WERI-Rb-1 (cell line): ENCODE data around the gene RABL2B.

Source experiments
- DNase-seq: peaks from one replicate; pipeline ENCODE4 v3.0.0-alpha.2; 2020
- H3K27ac ChIP-seq: fragments of 250-450 bp; sonication (Bioruptor Pico); 2 replicates; pipeline ENCODE4 v1.5.1; 2020; ENCODE audit warnings: mild to moderate bottlenecking, moderate library complexity
- H3K27me3 ChIP-seq: fragments of 250-450 bp; sonication (Bioruptor Pico); 2 replicates; pipeline ENCODE4 v1.5.1; 2021; ENCODE audit warnings: mild to moderate bottlenecking, low read depth, moderate library complexity; ENCODE audit not compliant: insufficient read depth, severe bottlenecking
- H3K36me3 ChIP-seq: fragments of 250-450 bp; sonication (Bioruptor Pico); 2 replicates; pipeline ENCODE4 v1.5.1; 2020; ENCODE audit warnings: mild to moderate bottlenecking, moderate library complexity
- H3K4me3 ChIP-seq: 2 replicates; pipeline ENCODE4 v1.5.1; 2011; ENCODE audit warnings: low read depth, mild to moderate bottlenecking, control low read depth, low read length
- H3K9me3 ChIP-seq: fragments of 250-450 bp; sonication (Bioruptor Pico); 2 replicates; pipeline ENCODE4 v1.5.1; 2021; ENCODE audit warnings: mild to moderate bottlenecking, moderate library complexity; ENCODE audit not compliant: severe bottlenecking
- TF ChIP-seq, protein P1 (sequence below): IDR thresholded peaks from 2 replicates; pipeline ENCODE4 v1.5.1; 2011; ENCODE audit warnings: low read depth, mild to moderate bottlenecking, control low read depth, inconsistent platforms, low read length

The RABL2B gene

DNA sequence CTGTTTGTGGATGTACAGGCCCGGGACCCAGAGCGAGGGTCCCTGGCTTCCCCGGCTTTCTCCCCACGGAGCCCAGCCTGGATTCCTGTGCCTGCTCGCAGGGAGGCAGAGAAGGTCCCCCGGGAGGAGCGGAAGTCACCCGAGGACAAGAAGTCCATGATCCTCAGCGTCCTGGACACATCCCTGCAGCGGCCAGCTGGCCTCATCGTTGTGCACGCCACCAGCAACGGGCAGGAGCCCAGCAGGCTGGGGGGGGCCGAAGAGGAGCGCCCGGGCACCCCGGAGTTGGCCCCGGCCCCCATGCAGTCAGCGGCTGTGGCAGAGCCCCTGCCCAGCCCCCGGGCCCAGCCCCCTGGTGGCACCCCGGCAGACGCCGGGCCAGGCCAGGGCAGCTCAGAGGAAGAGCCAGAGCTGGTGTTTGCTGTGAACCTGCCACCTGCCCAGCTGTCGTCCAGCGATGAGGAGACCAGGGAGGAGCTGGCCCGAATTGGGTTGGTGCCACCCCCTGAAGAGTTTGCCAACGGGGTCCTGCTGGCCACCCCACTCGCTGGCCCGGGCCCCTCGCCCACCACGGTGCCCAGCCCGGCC is 62.1 kb downstream of the RABL2B start:
- Histone ChIP-seq H3K27me3 (no peaks in the 10 kb centered on the region), H3K36me3 (peaks cover 5% of the 10 kb centered on the region), H3K27ac (no peak overlapping the region), H3K4me3 (no peak overlapping the region), H3K9me3 (no peaks in the 10 kb centered on the region)
- no peak for DNase-seq
- TF ChIP-seq, protein P1, sequence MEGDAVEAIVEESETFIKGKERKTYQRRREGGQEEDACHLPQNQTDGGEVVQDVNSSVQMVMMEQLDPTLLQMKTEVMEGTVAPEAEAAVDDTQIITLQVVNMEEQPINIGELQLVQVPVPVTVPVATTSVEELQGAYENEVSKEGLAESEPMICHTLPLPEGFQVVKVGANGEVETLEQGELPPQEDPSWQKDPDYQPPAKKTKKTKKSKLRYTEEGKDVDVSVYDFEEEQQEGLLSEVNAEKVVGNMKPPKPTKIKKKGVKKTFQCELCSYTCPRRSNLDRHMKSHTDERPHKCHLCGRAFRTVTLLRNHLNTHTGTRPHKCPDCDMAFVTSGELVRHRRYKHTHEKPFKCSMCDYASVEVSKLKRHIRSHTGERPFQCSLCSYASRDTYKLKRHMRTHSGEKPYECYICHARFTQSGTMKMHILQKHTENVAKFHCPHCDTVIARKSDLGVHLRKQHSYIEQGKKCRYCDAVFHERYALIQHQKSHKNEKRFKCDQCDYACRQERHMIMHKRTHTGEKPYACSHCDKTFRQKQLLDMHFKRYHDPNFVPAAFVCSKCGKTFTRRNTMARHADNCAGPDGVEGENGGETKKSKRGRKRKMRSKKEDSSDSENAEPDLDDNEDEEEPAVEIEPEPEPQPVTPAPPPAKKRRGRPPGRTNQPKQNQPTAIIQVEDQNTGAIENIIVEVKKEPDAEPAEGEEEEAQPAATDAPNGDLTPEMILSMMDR, result no peak

DNA sequence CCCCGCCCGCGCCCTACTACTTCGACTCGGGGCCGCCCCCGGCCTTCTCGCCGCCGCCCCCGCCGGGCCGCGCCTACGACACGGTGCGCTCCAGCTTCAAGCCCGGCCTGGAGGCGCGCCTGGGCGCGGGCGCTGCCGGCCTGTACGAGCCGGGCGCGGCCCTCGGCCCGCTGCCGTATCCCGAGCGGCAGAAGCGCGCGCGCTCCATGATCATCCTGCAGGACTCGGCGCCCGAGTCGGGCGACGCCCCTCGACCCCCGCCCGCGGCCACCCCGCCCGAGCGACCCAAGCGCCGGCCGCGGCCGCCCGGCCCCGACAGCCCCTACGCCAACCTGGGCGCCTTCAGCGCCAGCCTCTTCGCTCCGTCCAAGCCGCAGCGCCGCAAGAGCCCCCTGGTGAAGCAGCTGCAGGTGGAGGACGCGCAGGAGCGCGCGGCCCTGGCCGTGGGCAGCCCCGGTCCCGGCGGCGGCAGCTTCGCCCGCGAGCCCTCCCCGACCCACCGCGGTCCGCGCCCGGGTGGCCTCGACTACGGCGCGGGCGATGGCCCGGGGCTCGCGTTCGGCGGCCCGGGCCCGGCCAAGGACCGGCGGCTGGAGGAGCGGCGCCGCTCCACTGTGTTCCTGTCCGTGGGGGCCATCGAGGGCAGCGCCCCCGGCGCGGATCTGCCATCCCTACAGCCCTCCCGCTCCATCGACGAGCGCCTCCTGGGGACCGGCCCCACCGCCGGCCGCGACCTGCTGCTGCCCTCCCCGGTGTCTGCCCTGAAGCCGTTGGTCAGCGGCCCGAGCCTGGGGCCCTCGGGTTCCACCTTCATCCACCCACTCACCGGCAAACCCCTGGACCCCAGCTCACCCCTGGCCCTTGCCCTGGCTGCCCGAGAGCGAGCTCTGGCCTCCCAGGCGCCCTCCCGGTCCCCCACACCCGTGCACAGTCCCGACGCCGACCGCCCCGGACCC is 62.9 kb downstream of the RABL2B start:
- no peak overlapping the region for H3K4me3 ChIP-seq
- DNase-seq, result no peak

DNA sequence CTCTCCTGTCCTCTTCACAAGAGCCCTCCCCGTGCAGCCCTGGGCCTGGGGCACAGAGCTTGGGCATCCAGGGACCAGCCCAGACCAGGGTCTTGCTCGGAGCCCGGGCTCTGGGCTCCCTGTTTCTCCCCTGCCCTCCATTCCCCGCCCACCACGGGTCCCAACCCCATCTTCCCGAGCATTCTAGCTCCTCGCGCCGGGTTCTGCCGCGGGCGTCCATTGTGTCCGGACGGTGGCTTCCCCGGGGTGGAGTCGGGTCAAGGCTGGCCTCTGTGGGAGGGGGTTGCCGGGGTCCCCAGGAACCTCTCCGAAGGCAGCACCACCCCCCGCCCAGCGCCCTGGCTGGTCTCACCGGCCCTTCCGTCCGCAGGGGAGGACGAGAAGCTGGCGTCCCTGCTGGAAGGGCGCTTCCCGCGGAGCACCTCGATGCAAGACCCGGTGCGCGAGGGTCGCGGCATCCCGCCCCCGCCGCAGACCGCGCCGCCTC is 63.6 kb downstream of the RABL2B start:
- Histone ChIP-seq H3K4me3 (no peak overlapping the region), H3K27ac (no peak overlapping the region), H3K9me3 (no peaks in the 10 kb centered on the region), H3K27me3 (no peaks in the 10 kb centered on the region), H3K36me3 (peaks cover under 1% of the 10 kb centered on the region)
- no peak for DNase-seq
- TF ChIP-seq, protein P1, result no peak

More for the DNA sequence above, 62.9 kb downstream of the RABL2B start:
- Histone ChIP-seq H3K27me3 (no peaks in the 10 kb centered on the region), H3K36me3 (peaks cover 5% of the 10 kb centered on the region), H3K9me3 (no peaks in the 10 kb centered on the region), H3K27ac (no peak overlapping the region)
- TF ChIP-seq, protein P1, result no peak

DNA sequence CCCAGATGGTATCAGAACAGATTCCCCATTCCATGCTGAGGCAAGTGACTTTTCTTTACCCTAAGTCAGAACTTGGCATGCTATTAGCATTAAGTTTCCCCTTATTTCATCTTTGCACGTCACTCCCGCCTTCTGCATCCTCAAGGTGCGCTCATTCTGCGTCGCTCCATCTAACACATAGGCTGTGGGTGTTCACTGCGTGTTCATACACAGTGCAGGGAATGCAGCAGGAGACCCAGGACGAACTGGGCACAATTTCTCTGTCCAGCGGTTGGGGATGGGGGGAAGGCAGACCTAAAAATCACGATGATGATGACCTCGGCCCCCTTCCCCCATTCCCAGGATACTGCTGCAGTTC is 65.1 kb downstream of the RABL2B start:
- Histone ChIP-seq H3K36me3 (no peaks in the 10 kb centered on the region; the same call in 1 of the 2 replicates), H3K27ac (no peak overlapping the region)

DNA sequence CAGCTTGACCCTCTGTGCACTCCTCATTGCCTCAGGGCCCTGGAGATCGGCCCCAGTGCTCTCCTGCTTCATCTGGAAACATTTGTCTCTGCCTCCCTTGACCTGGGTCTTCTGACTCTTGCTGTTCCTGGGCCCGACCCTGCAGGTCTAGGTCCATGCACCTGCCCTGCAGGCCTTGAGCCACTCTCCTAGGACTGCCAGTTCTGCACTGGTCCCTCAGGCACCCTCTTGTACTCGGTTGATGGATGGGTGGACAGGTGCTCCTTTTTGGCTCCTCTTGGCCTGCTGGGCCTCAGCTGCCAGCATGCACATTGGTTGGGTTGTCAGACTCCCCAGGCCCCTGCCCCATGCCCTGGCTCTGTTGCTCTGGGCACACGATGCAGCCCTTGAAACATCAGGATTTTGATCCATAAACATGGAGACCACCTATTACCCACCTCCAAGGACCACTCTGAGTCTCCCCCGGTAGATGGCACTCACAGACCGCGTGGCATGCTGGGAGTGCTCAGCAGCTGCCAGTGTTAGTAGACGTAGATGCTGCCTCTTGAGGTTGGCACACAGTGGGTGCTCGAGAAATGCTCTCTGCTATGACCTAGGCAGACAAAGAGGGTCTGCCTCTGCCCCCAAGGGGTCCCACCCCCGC is 65.6 kb downstream of the RABL2B start:
- no peaks in the 10 kb centered on the region; the same call in 1 of the 2 replicates for H3K36me3 ChIP-seq
- no peaks in the 10 kb centered on the region for H3K27me3 ChIP-seq
- no peak overlapping the region for H3K4me3 ChIP-seq
- TF ChIP-seq, protein P1, result no peak
- no peak overlapping the region for H3K27ac ChIP-seq
- DNase-seq, result no peak
- H3K9me3 ChIP-seq, result no peaks in the 10 kb centered on the region

More for the DNA sequence above, 65.1 kb downstream of the RABL2B start:
- Histone ChIP-seq H3K4me3 (no peak overlapping the region), H3K27me3 (no peaks in the 10 kb centered on the region), H3K9me3 (no peaks in the 10 kb centered on the region)
- TF ChIP-seq, protein P1, result no peak
- DNase-seq, result no peak
